Putamen (tissue), 1 donor: Measurements from ENCODE around the gene RAPGEF3.

ENCODE experiments used
- DNase-seq: peaks from one replicate; pipeline ENCODE4 v3.0.0-alpha.2; 2016; ENCODE audit warnings: low spot score

Gene RAPGEF3

DNA sequence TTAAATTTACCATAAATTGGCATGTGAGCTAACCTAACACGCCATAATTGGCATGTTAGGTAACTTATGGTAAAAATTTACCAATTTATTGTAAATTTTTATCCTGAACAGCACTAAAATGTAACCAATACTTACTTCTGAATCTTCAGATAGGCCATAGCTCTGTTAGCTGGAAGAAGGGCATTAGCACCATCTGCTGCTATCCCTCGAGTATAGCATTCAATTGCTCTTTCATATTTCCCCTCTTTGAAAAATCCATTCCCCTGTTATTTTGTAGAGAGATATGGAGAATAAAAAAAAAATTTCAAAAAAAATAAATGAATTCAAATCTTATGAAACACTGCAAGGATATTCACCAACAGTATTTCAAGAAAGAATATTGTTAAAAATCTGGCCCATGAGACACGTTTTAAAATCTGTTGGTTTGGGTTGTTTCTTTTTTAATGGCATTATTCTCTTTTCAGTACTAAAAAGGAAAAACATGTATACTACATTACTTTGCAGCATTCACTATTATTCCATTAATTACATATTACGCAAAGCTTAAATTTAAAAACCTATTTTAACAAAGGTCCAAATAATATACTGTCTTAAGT is 71.9 kb downstream of the RAPGEF3 start:
- DNase-seq, result peak; percentile 39
